Peyer's patch (tissue), 4 donors: ENCODE measurements around the gene FGD3. TPM values are rescaled to one million over a fixed set of nuclear protein-coding genes. Genes with fewer than 3 reads are reported as not detected.
A peak's percentile ranks its signal among the peaks of the same experiment; 100 is the strongest.

Experiments
- DNase-seq, 3 donors: peaks; one replicate each; pipeline ENCODE4 v3.0.0-alpha.2; 2017 to 2019
- H3K27ac ChIP-seq, 4 donors: fragments of 200-600 bp; sonication (generic); one replicate each; pipeline ENCODE4 v1.5.1; 2016 to 2019
- H3K27me3 ChIP-seq, 2 donors: fragments of 200-600 bp; sonication (generic); one replicate each; pipeline ENCODE4 v1.5.1; 2019
- H3K36me3 ChIP-seq, 3 donors: fragments of 200-600 bp; sonication (generic); one replicate each; pipeline ENCODE4 v1.5.1; 2016 to 2019
- H3K4me1 ChIP-seq, 4 donors: fragments of 200-600 bp; sonication (generic); one replicate each; pipeline ENCODE4 v1.5.1; 2016 to 2019
- H3K4me3 ChIP-seq, 4 donors: fragments of 200-600 bp; sonication (generic); 1 replicate in 3 of 4; 2 replicates in 1 of 4; pipeline ENCODE4 v1.5.1; 2016 to 2019; ENCODE audit warnings: mild to moderate bottlenecking in 1 of 4
- H3K9me3 ChIP-seq, 4 donors: fragments of 200-600 bp; sonication (generic); one replicate each; pipeline ENCODE4 v1.5.1; 2016 to 2019; ENCODE audit warnings: mild to moderate bottlenecking in 1 of 4
- CTCF ChIP-seq, 6 experiments: fragments of 450-650 bp in 4 of 6; fragments of 200-600 bp in 2 of 6; sonication (generic) in 1 of 6; IDR thresholded peaks; one replicate each; pipeline ENCODE4 v1.5.1; 2017 to 2019; ENCODE audit warnings: antibody characterized with exemption in 6 of 6, mild to moderate bottlenecking in 3 of 6, moderate library complexity in 1 of 6
- POLR2A ChIP-seq, 2 donors: fragments of 450-650 bp; IDR thresholded peaks; one replicate each; pipeline ENCODE4 v1.5.1; 2017; ENCODE audit warnings: antibody characterized with exemption in 2 of 2, mild to moderate bottlenecking in 2 of 2, moderate library complexity in 2 of 2
- total RNA-seq, 4 donors: library from RNA; depleted of rRNA; stranded (reverse); fragments of >200 nt; gene quantifications; one replicate each; pipeline ENCODE4 v1.1.0, GENCODE V29; 2016

FGD3 gene
- total RNA-seq, 4 donors from 2014 or later: 4.6 to 48.7 (median 7.8) TPM

- DNase-seq: no peak
- H3K27ac ChIP-seq: no peak overlapping the region
- no peaks in the 10 kb centered on the region for H3K36me3 ChIP-seq
- no peaks in the 10 kb centered on the region for H3K27me3 ChIP-seq
- H3K4me1 ChIP-seq: peaks cover 0 to under 1% (median 0%) of the 10 kb centered on the region in 4 donors
- no peaks in the 10 kb centered on the region for H3K9me3 ChIP-seq
- TF ChIP-seq POLR2A (IDR thresholded peaks at IDR 0.05): no peak
- TF ChIP-seq CTCF (IDR thresholded peaks at IDR 0.05): no peak
- no peak overlapping the region for H3K4me3 ChIP-seq
Measured at GRCh38 chr9:93032545-93032944, 85.2 kb downstream of the FGD3 start.

GRCh38 chr9:93033531-93033930, 86.2 kb downstream of the FGD3 start:
- no peak for DNase-seq
- Histone ChIP-seq H3K4me1 (peaks cover 0 to 7% (median 0%) of the 10 kb centered on the region in 4 donors), H3K27ac (no peak overlapping the region), H3K4me3 (no peak overlapping the region), H3K36me3 (no peaks in the 10 kb centered on the region), H3K9me3 (no peaks in the 10 kb centered on the region), H3K27me3 (no peaks in the 10 kb centered on the region)
- TF ChIP-seq POLR2A (IDR thresholded peaks at IDR 0.05): no peak
- TF ChIP-seq CTCF (IDR thresholded peaks at IDR 0.05): no peak

- H3K27ac ChIP-seq: no peak overlapping the region
- no peak for TF ChIP-seq CTCF (IDR thresholded peaks at IDR 0.05)
- no peak for TF ChIP-seq POLR2A (IDR thresholded peaks at IDR 0.05)
- no peaks in the 10 kb centered on the region for H3K27me3 ChIP-seq
- DNase-seq: no peak
- H3K36me3 ChIP-seq: no peaks in the 10 kb centered on the region
- peaks cover 0 to 7% (median 0%) of the 10 kb centered on the region in 4 donors for H3K4me1 ChIP-seq
- H3K9me3 ChIP-seq: no peaks in the 10 kb centered on the region
- H3K4me3 ChIP-seq: no peak overlapping the region
Measured at GRCh38 chr9:93035106-93035660, 87.9 kb downstream of the FGD3 start.

- no peaks in the 10 kb centered on the region for H3K9me3 ChIP-seq
- peaks cover 0 to 7% (median 0%) of the 10 kb centered on the region in 4 donors for H3K4me1 ChIP-seq
- no peak overlapping the region for H3K4me3 ChIP-seq
- no peaks in the 10 kb centered on the region for H3K27me3 ChIP-seq
- H3K27ac ChIP-seq: no peak overlapping the region
- DNase-seq: no peak
- TF ChIP-seq CTCF (IDR thresholded peaks at IDR 0.05): no peak
- TF ChIP-seq POLR2A (IDR thresholded peaks at IDR 0.05): no peak
- H3K36me3 ChIP-seq: no peaks in the 10 kb centered on the region
Measured at GRCh38 chr9:93035821-93036351, 88.6 kb downstream of the FGD3 start.

GRCh38 chr9:93036887-93037475, 89.7 kb downstream of the FGD3 start:
- TF ChIP-seq CTCF (IDR thresholded peaks at IDR 0.05) (no peak), POLR2A (IDR thresholded peaks at IDR 0.05) (no peak)
- H3K9me3 ChIP-seq: no peaks in the 10 kb centered on the region
- no peaks in the 10 kb centered on the region for H3K27me3 ChIP-seq
- no peak overlapping the region for H3K4me3 ChIP-seq
- peak overlapping the region in 1 of 4 donors; percentile 17 for H3K27ac ChIP-seq
- H3K36me3 ChIP-seq: no peaks in the 10 kb centered on the region
- peaks cover 0 to 7% (median 0%) of the 10 kb centered on the region in 4 donors for H3K4me1 ChIP-seq
- DNase-seq: no peak
